GM12875 (cell line): ENCODE results near the gene CABLES2.

Experiments used
- H3K4me3 ChIP-seq: one replicate; pipeline ENCODE4 v1.5.1; 2011; ENCODE audit warnings: low read depth, low read length, control low read depth
- CTCF ChIP-seq: IDR thresholded peaks from 2 replicates; pipeline ENCODE4 v1.5.1; 2011; ENCODE audit warnings: low read depth, mild to moderate bottlenecking, control low read depth, inconsistent platforms, low read length, moderate library complexity, borderline replicate concordance; ENCODE audit not compliant: insufficient read depth

The CABLES2 gene

DNA sequence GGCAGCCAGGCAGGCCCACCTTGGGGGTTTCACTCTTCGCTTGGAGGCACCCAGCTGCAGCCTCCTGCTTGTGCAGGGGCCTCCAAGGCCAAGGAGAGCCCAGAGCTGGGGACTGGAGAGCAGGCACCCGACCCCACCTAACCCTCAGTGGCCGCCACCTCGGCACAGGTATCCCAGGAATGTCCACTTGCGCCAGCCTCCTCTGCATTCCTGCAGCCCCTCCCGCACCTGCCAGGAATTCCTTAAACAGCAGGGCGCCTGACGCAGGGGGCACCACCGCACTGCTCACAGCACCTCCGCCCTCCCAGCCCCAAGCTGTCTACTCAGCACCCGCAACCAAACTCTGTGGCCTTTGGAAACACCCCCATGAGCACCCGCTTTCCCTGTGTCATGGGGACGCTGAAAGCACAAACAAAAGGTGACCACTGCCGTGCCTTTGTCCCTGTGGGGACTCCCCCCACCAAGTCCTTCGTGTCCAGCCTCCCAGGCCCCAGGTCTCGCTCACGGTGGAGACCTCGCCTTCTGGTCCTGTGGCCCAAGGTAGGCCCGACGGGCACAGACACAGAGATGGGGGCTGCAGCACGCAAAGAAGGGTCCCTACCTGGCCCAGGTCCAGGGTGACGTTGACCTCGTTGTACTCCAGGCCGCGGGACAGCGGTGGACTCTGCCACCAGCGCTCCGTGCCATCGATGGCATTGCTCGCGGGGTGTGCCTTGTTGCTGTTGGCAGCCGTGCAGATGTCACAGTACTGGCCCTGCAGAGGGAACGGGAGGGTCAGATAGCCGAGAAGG, 45.1 kb downstream of the CABLES2 start:
- TF ChIP-seq CTCF: no peak
- no peak overlapping the region for H3K4me3 ChIP-seq

DNA sequence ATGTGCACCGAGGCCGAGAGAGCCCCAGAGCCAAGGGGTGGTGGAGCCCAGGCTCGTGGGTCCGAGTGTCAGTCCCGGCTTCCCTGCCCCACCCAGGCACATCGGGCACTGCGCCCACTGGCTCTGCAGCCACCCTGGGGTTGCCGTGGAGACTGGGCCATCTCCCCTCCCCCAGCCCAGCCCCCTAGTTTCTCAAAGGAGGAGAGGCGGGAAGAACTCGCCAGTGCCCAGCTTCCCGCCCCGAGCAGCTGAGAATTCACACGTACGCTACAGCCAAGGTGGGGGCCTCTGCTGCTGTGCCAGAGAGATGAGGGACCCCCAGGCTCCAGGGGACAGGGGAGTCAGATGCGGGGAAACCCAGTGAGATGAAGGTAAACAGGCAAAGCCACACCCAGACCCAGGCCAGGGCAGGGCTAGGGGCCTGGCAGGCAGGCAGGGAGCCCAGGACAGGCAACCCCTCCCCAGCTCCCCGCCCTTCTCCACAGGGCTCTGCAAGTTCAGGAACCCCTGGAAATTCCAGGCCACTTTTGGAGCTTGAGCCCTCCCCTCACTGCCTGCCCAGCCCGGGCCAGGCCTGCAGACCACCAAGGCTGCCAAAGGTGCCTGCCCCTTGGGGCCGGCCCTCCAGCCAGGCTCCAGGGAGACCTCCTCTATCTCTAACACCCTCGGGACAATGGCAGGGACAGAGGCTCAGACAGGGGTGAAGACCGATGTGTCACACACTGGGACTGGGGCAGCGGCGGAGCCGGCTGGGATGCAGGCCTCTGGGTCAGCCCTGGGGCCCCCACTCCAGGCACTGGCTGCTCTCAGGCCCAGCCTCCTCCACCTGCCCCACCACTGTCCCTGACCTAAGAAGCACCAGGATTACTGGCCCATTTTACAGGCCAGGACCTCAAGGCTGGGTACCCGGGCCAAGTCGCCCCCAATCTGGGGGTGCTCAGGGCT, 46.0 kb downstream of the CABLES2 start:
- no peak for TF ChIP-seq CTCF
- H3K4me3 ChIP-seq: no peak overlapping the region

DNA sequence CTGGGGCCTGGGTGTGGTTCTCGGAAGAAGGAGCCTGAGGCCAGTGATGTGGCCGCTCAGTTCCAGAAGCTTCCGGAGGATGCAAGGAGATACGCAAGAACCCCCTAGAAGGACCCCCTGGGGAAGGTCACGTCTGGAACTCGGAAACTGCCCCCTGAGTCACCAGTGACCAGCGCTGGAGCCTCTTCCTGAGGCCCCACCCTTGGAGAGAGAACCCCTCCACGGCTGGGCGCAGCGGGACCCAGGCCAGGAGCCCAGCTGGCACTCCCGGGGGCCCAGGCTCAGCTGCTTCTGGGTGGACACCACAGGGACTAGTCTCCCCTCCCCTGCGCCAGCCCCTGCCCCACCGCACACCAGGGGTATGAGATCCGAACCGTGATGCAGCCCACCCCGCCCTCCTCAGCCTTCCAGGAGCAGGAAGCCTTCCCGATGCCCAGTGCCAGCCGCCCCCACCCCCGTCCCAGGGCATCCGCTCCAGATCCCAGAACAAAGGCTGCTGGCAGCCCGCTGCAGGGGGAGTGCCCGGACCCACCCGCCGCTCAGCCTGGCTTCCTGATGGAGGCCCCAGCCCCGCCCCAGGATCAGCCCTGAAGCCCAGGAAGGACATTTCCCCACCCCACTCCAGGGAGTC, 47.5 kb downstream of the CABLES2 start:
- TF ChIP-seq CTCF: no peak
- no peak overlapping the region for H3K4me3 ChIP-seq

- H3K4me3 ChIP-seq: no peak overlapping the region
- no peak for TF ChIP-seq CTCF
These were observed 48.0 kb downstream of the CABLES2 start for GRCh38 chr20:62359043-62359490.

DNA sequence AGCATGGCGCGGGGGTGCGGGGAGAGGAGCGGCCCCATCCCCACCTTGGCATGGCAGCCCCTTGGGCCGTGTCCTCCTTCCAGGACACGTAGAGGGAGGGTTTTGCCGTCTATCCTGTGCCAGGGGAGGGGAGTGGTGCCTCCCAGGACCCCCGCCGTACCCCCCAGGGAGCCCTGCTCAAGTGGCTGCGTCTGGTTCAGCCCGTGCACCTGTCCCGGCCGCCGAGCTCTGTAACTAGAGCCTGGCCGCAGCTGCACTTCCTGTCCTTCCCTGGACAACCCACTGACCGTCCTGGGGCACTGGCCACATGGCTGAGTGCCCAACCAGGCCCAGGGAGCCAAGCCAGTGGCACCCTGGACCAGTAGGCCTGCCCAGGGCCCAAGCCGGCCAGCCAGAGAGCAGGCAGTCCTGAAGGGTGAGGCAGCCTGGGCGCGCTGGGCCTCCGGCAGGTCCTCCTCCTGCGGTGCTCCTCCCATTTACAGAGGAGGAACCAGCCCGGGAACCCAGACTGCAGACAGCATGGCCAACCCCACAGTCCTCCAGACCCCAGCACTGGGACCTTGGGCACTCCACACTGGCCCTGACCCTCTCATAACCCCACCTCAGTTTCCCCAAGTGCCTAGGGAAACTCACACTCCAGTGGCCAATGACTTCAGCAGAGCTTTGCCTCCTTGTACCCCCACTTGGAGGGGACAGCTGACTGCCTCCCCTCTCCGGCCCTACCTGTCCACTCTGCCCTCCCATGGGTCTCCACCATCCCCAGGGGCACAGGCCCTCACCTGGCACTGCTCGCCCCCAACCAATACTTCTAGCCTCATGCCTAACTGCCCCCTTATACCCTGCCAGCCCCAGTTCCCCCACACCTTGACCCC, 48.7 kb downstream of the CABLES2 start:
- no peak overlapping the region for H3K4me3 ChIP-seq
- TF ChIP-seq CTCF: no peak

GRCh38 chr20:62357681-62358080, 49.4 kb downstream of the CABLES2 start:
- no peak for TF ChIP-seq CTCF
- no peak overlapping the region for H3K4me3 ChIP-seq
